Lung (tissue), 13 donors: ENCODE measurements around the gene NUP155. TPM values are rescaled to one million over a fixed set of nuclear protein-coding genes. Genes with fewer than 3 reads are reported as not detected.

Experiments
- ATAC-seq: fragments of 200-7000 bp; cut with Tn5 transposase; one replicate; pipeline ENCODE4 v1.9.1; 2020; ENCODE audit warnings: moderate number of reproducible peaks; ENCODE audit not compliant: insufficient read depth, low FRiP score
- DNase-seq, 3 donors: peaks; one replicate each; pipeline ENCODE4 v3.0.0-alpha.2; 2013 to 2017
- H3K27ac ChIP-seq, 2 donors: one replicate each; pipeline ENCODE4 v1.5.1; 2013; ENCODE audit warnings: mild to moderate bottlenecking in 2 of 2, moderate library complexity in 2 of 2, control low read depth in 1 of 2, inconsistent platforms in 1 of 2, low read depth in 1 of 2, low read length in 1 of 2
- H3K27me3 ChIP-seq, 3 donors: one replicate each; pipeline ENCODE4 v1.5.1; 2013; ENCODE audit warnings: low read length in 2 of 3; ENCODE audit not compliant: control insufficient read depth in 3 of 3, insufficient read depth in 3 of 3
- H3K36me3 ChIP-seq, 4 donors: one replicate each; pipeline ENCODE4 v1.5.1; 2013; ENCODE audit warnings: low read length in 4 of 4, mild to moderate bottlenecking in 1 of 4, moderate library complexity in 1 of 4; ENCODE audit not compliant: control insufficient read depth in 4 of 4, insufficient read depth in 4 of 4
- H3K4me1 ChIP-seq, 5 donors: one replicate each; pipeline ENCODE4 v1.5.1; 2013; ENCODE audit warnings: low read length in 5 of 5, mild to moderate bottlenecking in 2 of 5, moderate library complexity in 1 of 5; ENCODE audit not compliant: control insufficient read depth in 5 of 5, insufficient read depth in 5 of 5
- H3K4me3 ChIP-seq: one replicate; pipeline ENCODE4 v1.5.1; 2013; ENCODE audit warnings: mild to moderate bottlenecking, control low read depth, moderate library complexity
- H3K9ac ChIP-seq, 2 donors: one replicate each; pipeline ENCODE4 v1.5.1; 2013; ENCODE audit warnings: low read length in 2 of 2, control low read depth in 1 of 2; ENCODE audit not compliant: insufficient read depth in 1 of 2
- H3K9me3 ChIP-seq, 4 donors: one replicate each; pipeline ENCODE4 v1.5.1; 2013; ENCODE audit warnings: low read length in 3 of 4, mild to moderate bottlenecking in 1 of 4, moderate library complexity in 1 of 4; ENCODE audit not compliant: control insufficient read depth in 4 of 4, insufficient read depth in 3 of 4
- CTCF ChIP-seq: IDR thresholded peaks from 2 replicates; pipeline ENCODE4 v1.5.1; 2012; ENCODE audit warnings: mild to moderate bottlenecking; ENCODE audit errors: control extremely low read depth, extremely low read depth
- WGBS, 2 donors: extraction: QIAGEN DNeasy Blood & Tissue Kit; methylation state at CpG; one replicate each; pipeline ENCODE4 v1.1.7; 2013; 5-methylcytosine and 5-hydroxymethylcytosine counted together
- polyA plus RNA-seq, 2 donors: library from polyadenylated mRNA; stranded (reverse); fragments of 200-250 nt; gene quantifications; one replicate each; pipeline ENCODE4 v1.2.1, GENCODE V29; 2013
- small RNA-seq: library from RNA; depleted of rRNA; stranded (forward); fragments of <200 nt; gene quantifications from one replicate; pipeline ENCODE3, GENCODE V24; 2014; ENCODE audit warnings: low replicate concordance
- total RNA-seq, 2 donors: library from RNA; depleted of rRNA in 1 of 2; stranded (reverse); fragments of >200 nt in 1 of 2; gene quantifications; one replicate each; pipeline ENCODE4 v1.2.1, GENCODE V29; 2014 to 2021
- donor health status: control.
- donor health status: control.
- donor health status: Bipolar disorder and iron deficiency.
- donor health status: healthy.
- donor health status: DM: yes; HTN: yes; CAD: no.

Gene NUP155
- total and polyA plus RNA-seq, 4 donors, result 3.3 to 35.4 (median 12.1) TPM

GRCh38 chr5:37247036-37247435 lies 123.9 kb downstream of the NUP155 start:
- peaks cover 0 to 6% (median 3%) of the 10 kb centered on the region in 4 donors for H3K36me3 ChIP-seq
- WGBS, 2 donors, result 37 to 64% methylated on average over 1 of the region's 1 CpG

More at GRCh38 chr5:37247036-37247435, 123.9 kb downstream of the NUP155 start:
- Histone ChIP-seq H3K9me3 (no peaks in the 10 kb centered on the region), H3K27ac (no peak overlapping the region), H3K9ac (peak overlapping the region in 1 of 2 donors; percentile 19), H3K4me3 (no peak overlapping the region), H3K27me3 (no peaks in the 10 kb centered on the region), H3K4me1 (peaks cover 0 to 11% (median 2%) of the 10 kb centered on the region in 5 donors)
- DNase-seq (no peak), ATAC-seq (no peak)
- no peak for TF ChIP-seq CTCF

Small RNAs within 50 kb of the gene (small RNA-seq; reads per million reads assigned to genes)
- gene RNU7-75P, result not detected

Other genes starting within 250 kb of the NUP155 start
- gene CPLANE1, start 121.7 kb downstream of the NUP155 start, total RNA-seq, result 10 to 100 TPM; 21.6 to 66.4 TPM
- 1 to 10 TPM; 2.5 to 3.5 TPM for gene CPLANE1, start 121.7 kb downstream of the NUP155 start, polyA plus RNA-seq
- 10 to 100 TPM; 27.1 to 57.8 TPM for gene WDR70, start 8.2 kb upstream of the NUP155 start, total RNA-seq
- gene WDR70, start 8.2 kb upstream of the NUP155 start, polyA plus RNA-seq, result 10 to 100 TPM; 11.0 to 25.3 TPM